GM12875 (cell line): ENCODE results near the gene CEBPE.

Experiments
- H3K4me3 ChIP-seq: one replicate; pipeline ENCODE4 v1.5.1; 2011; ENCODE audit warnings: low read depth, low read length, control low read depth
- TF ChIP-seq, protein P1 (sequence below): IDR thresholded peaks from 2 replicates; pipeline ENCODE4 v1.5.1; 2011; ENCODE audit warnings: low read depth, mild to moderate bottlenecking, control low read depth, inconsistent platforms, low read length, moderate library complexity, borderline replicate concordance; ENCODE audit not compliant: insufficient read depth

CEBPE gene

DNA sequence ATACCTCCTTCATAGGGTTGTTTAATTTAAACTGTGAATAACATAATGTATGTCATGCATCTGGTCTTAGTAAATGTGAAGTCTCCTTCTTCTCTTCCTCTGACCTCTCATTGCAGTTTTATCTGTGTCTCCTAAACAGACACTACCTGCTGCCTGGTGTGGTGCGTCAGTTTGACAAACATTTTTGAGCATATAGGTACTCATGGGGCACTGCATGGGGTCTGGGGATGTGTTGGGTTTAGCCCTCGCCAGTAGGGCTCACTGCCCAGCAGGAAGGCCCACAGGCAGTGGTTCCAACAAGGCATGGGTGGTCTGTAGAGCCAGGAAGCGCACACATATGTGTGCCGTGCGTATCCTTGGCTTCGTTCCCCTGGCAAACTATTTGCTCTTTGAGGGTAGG lies 3.0 kb upstream of the CEBPE start:
- H3K4me3 ChIP-seq, result no peak overlapping the region
- TF ChIP-seq, protein P1, sequence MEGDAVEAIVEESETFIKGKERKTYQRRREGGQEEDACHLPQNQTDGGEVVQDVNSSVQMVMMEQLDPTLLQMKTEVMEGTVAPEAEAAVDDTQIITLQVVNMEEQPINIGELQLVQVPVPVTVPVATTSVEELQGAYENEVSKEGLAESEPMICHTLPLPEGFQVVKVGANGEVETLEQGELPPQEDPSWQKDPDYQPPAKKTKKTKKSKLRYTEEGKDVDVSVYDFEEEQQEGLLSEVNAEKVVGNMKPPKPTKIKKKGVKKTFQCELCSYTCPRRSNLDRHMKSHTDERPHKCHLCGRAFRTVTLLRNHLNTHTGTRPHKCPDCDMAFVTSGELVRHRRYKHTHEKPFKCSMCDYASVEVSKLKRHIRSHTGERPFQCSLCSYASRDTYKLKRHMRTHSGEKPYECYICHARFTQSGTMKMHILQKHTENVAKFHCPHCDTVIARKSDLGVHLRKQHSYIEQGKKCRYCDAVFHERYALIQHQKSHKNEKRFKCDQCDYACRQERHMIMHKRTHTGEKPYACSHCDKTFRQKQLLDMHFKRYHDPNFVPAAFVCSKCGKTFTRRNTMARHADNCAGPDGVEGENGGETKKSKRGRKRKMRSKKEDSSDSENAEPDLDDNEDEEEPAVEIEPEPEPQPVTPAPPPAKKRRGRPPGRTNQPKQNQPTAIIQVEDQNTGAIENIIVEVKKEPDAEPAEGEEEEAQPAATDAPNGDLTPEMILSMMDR, result no peak

DNA sequence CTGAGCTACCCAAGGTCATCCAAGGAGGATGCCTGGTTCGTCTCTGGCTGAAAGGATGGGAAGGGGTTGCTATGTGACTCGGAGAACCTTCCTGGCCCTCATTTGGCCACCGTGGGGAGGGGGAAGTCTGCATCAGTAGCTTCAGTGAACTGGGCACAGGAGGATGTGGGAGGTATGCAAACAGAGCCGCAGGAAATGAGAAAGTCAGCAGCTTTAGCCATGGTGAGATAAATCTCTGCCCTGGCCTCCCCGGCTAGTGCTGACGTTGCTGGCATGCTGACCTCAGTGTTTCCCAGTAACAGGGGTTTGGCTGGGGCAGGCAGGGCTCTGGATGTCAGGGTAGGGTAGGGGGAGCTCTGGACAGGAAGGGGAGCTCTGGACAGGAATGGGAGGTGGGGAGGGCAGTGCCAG lies 2.3 kb upstream of the CEBPE start:
- H3K4me3 ChIP-seq, result no peak overlapping the region
- TF ChIP-seq, protein P1, result no peak

DNA sequence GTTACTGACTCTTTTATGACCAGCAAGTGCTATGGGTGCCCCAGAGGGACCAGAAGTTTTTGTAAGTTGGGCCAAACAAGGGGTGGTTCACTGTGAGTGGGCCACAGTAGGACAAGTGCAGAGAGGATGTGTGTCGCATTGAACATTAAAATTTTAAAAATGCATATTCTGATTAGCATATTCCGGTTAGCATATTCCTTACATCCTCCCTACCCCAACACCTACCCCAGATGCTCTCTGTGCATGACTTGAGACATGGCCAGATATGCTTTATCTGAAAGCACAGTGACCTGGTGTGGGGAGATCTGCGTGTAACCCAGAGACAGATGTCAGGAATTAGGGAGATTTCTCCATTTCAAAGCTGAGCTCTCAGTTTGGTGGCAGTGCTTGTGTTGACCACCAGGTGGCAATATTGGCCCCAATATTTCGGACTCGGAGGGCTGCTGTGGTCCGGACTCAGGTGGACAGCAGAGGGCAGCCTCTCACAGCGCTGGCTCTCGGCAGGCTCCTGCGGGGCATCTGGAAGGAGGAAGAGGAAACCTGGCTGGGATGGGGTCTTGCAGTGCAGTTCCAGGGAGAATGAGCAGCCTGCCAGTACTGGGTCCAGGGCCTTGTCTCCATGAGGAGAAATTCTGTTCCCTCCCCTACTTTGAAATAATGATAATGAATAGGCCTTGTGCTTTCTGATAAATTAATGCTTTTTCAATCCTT lies 1.6 kb upstream of the CEBPE start:
- TF ChIP-seq, protein P1, result peak; percentile 96
- H3K4me3 ChIP-seq, result no peak overlapping the region

DNA sequence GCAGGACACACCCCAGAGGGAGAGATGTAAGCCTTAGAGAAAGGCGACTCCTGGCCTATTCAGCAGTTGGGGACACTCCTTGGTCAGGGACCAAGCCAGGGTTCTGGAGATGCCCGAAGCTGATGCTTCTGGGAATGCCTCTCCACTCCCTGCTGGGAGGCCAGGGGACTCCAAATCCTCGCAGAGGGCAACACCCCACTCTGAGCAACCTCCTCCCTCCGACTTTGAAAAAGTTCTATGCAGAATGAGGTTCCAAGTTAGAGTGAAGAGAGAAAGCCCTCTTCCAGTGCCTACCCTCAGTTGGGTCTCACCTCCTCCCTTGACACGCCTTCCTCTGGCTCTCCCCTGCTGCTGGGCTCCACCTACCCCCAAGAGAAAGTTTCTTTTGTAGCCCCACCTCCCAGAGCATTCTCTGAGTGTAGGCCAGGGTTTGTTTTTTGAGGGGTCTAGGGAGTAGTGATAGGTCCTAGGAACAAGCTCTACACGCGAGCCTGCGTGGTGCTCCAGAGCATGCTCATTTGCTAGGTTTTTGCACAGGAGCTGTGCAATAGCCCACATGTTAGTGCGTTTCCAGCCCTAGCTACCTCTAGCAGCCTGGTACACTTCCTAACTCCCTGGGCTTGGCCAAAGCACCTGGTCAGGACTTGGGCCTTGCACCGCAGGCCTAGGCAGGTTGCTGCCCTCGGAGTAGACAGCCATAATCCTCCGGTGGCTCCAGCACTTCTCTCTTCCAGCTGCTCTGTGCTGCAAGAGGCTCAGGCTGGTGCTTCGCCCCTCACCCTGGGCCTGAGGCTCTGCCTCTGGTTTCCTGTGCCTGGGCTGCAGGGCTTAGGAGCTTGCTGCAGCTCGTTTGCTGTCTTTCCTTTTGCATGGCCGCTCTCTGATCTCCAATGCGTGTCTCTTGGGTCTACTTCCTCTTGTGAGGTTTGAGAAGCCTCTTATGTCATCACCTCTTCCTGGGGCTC lies 590 bp upstream of the CEBPE start:
- H3K4me3 ChIP-seq, result no peak overlapping the region
- TF ChIP-seq, protein P1, result no peak

DNA sequence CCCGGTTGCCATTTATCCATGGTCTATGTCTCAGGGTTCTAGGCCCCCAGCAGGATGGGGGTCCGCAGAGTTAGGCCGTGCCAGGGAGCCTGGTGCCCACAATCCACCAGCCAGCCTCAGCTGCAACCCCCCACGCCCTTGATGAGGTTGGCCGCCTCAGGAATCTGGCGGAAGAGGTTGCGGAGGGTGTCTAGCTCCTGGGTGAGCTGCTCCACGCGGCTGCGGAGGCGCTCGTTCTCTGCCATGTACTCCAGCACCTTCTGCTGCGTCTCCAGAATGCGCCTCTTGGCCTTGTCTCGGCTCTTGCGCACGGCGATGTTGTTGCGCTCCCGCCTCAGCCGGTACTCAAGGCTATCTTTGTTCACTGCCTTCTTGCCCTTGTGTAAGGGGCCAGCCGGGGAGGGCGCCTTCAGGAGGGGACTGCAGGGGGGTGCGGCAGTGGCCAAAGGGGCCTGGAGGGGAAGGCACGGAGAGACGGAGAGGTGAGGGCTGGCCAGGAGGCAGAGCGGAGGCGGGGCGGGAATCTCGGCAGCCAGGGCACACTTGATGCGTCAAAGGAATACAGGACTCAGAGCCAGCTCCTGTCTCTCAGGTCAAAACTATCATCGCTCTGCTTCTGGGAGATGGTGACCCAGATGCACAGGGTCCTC lies 1.6 kb downstream of the CEBPE start:
- TF ChIP-seq, protein P1, result no peak

DNA sequence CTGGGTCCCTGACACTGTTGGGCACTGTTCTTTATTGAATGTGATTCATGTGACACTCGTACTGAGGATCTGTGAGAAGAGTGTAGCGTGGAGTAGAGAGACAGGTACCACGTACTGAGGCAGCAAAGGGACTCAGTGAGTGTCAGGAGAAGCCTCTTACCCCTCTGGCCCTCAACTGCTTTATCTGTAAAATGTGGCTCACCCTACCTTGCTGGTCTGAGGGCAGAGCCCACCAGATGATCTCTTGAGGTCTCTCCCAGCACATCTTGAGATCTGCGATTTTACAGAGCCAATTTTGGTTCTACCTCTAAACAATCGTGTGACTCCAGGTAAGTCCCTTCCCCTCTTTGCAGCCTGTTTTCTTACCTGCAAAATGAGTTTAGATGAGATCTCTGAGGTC lies 3.1 kb downstream of the CEBPE start:
- TF ChIP-seq, protein P1, result no peak
- H3K4me3 ChIP-seq, result no peak overlapping the region

More for the DNA sequence above, 1.6 kb downstream of the CEBPE start:
- no peak overlapping the region for H3K4me3 ChIP-seq
